Liver (tissue), 9 donors: ENCODE data around the gene ZNF148. TPM values are rescaled to one million over a fixed set of nuclear protein-coding genes. Genes with fewer than 3 reads are reported as not detected.

Source experiments
- DNase-seq: peaks from one replicate; pipeline ENCODE4 v3.0.0-alpha.2; 2017; ENCODE audit warnings: low spot score
- H3K27ac ChIP-seq, 2 donors: one replicate each; pipeline ENCODE4 v1.7.0; 2013; ENCODE audit warnings: inconsistent platforms in 2 of 2, low read length in 2 of 2, control low read depth in 1 of 2, low read depth in 1 of 2, mild to moderate bottlenecking in 1 of 2
- H3K27me3 ChIP-seq, 4 donors: one replicate each; pipeline versions ENCODE4 v1.6.1 to v1.7.0; 2013; ENCODE audit warnings: low read length in 3 of 4, inconsistent platforms in 1 of 4, mild to moderate bottlenecking in 1 of 4, moderate library complexity in 1 of 4; ENCODE audit not compliant: control insufficient read depth in 4 of 4, insufficient read depth in 4 of 4
- H3K36me3 ChIP-seq, 4 donors: one replicate each; pipeline versions ENCODE4 v1.6.1 to v1.7.0; 2013; ENCODE audit warnings: low read length in 3 of 4, mild to moderate bottlenecking in 3 of 4, low read depth in 1 of 4, moderate library complexity in 1 of 4; ENCODE audit not compliant: control insufficient read depth in 4 of 4, insufficient read depth in 3 of 4
- H3K4me1 ChIP-seq, 4 donors: one replicate each; pipeline versions ENCODE4 v1.6.1 to v1.7.0; 2013; ENCODE audit warnings: low read length in 3 of 4, mild to moderate bottlenecking in 3 of 4, moderate library complexity in 1 of 4; ENCODE audit not compliant: control insufficient read depth in 4 of 4, insufficient read depth in 4 of 4
- H3K4me3 ChIP-seq, 3 donors: one replicate each; pipeline versions ENCODE4 v1.6.1 to v1.7.0; 2013; ENCODE audit warnings: low read length in 3 of 3, control low read depth in 1 of 3, low read depth in 1 of 3, mild to moderate bottlenecking in 1 of 3
- H3K9ac ChIP-seq, 2 donors: one replicate each; pipeline ENCODE4 v1.7.0; 2013; ENCODE audit warnings: low read length in 2 of 2, mild to moderate bottlenecking in 2 of 2, moderate library complexity in 2 of 2, control low read depth in 1 of 2, low read depth in 1 of 2
- H3K9me3 ChIP-seq, 4 donors: one replicate each; pipeline versions ENCODE4 v1.6.1 to v1.7.0; 2013; ENCODE audit warnings: low read length in 3 of 4; ENCODE audit not compliant: control insufficient read depth in 4 of 4
- EGR1 ChIP-seq, 2 donors: IDR thresholded peaks; 2 replicates each; pipeline ENCODE4 v1.6.1; 2016 to 2018; ENCODE audit warnings: antibody characterized with exemption in 2 of 2, low read depth in 2 of 2
- FOXA1 ChIP-seq: IDR thresholded peaks from 2 replicates; pipeline ENCODE4 v1.6.1; 2016; ENCODE audit warnings: antibody characterized with exemption
- FOXA2 ChIP-seq: IDR thresholded peaks from 2 replicates; pipeline ENCODE4 v1.6.1; 2016; ENCODE audit warnings: antibody characterized with exemption
- GABPA ChIP-seq, 2 donors: IDR thresholded peaks in 1 of 2; conservative IDR thresholded peaks in 1 of 2; 2 replicates each; pipeline ENCODE4 v1.6.1; 2016; ENCODE audit warnings: antibody characterized with exemption in 2 of 2, mild to moderate bottlenecking in 1 of 2, moderate library complexity in 1 of 2
- HNF4A ChIP-seq, 2 donors: conservative IDR thresholded peaks; 2 replicates each; pipeline ENCODE4 v1.6.1; 2016; ENCODE audit warnings: antibody characterized with exemption in 2 of 2, mild to moderate bottlenecking in 2 of 2
- HNF4G ChIP-seq: IDR thresholded peaks from 2 replicates; pipeline ENCODE4 v1.6.1; 2016; ENCODE audit warnings: antibody characterized with exemption
- JUND ChIP-seq, 2 donors: IDR thresholded peaks; 2 replicates each; pipeline ENCODE4 v1.6.1; 2016; ENCODE audit warnings: antibody characterized with exemption in 2 of 2
- NR2F2 ChIP-seq: IDR thresholded peaks from 2 replicates; pipeline ENCODE4 v1.6.1; 2016; ENCODE audit warnings: antibody characterized with exemption
- RAD21 ChIP-seq, 2 donors: IDR thresholded peaks; 2 replicates each; pipeline ENCODE4 v1.6.1; 2016; ENCODE audit warnings: antibody characterized with exemption in 2 of 2, mild to moderate bottlenecking in 2 of 2
- RXRA ChIP-seq, 2 donors: IDR thresholded peaks; 2 replicates each; pipeline ENCODE4 v1.6.1; 2017 to 2018; ENCODE audit warnings: antibody characterized with exemption in 2 of 2, mild to moderate bottlenecking in 1 of 2
- SP1 ChIP-seq: IDR thresholded peaks from 2 replicates; pipeline ENCODE4 v1.6.1; 2018; ENCODE audit warnings: antibody characterized with exemption, mild to moderate bottlenecking
- TAF1 ChIP-seq: conservative IDR thresholded peaks from 2 replicates; pipeline ENCODE4 v1.6.1; 2016; ENCODE audit warnings: antibody characterized with exemption, mild to moderate bottlenecking
- YY1 ChIP-seq: IDR thresholded peaks from 2 replicates; pipeline ENCODE4 v1.6.1; 2016; ENCODE audit warnings: antibody characterized with exemption, mild to moderate bottlenecking
- WGBS: extraction: QIAGEN DNeasy Blood & Tissue Kit; methylation state at CpG from one replicate; pipeline ENCODE4 v1.1.7; 2013; 5-methylcytosine and 5-hydroxymethylcytosine counted together
- polyA plus RNA-seq, 2 donors: library from polyadenylated mRNA; stranded (reverse) in 1 of 2; unstranded in 1 of 2; fragments of 200-250 nt in 1 of 2; fragments of >200 nt in 1 of 2; fragmentation: Nextera tagmentation in 1 of 2; extraction: Ambion mirVana in 1 of 2; gene quantifications; one replicate each; pipeline versions ENCODE4 v1.2.1 to v1.2.3, GENCODE V29; 2013 to 2015
- total RNA-seq, 2 donors: library from RNA; depleted of rRNA; stranded (reverse); fragments of >200 nt; gene quantifications; one replicate each; pipeline ENCODE4 v1.2.3, GENCODE V29; 2014
- TF ChIP-seq, protein P1 (sequence below): IDR thresholded peaks from 2 replicates; pipeline ENCODE4 v1.6.1; 2016; ENCODE audit warnings: antibody characterized with exemption
- TF ChIP-seq, protein P2 (sequence below): IDR thresholded peaks from 2 replicates; pipeline ENCODE4 v1.6.1; 2016; ENCODE audit warnings: antibody characterized with exemption
- TF ChIP-seq, protein P3 (sequence below): fragments of 150-350 bp; IDR thresholded peaks from 2 replicates; pipeline ENCODE4 v1.5.1; 2017; ENCODE audit warnings: improper control_type of control experiment, low read depth, low read length; ENCODE audit not compliant: missing input control
- TF ChIP-seq, protein P4 (sequence below): IDR thresholded peaks from 2 replicates; pipeline ENCODE4 v1.6.1; 2016; ENCODE audit warnings: antibody characterized with exemption
- TF ChIP-seq, protein P5 (sequence below): IDR thresholded peaks from 2 replicates; pipeline ENCODE4 v1.6.1; 2016; ENCODE audit warnings: antibody characterized with exemption, mild to moderate bottlenecking
- donor health status: healthy.
- donor health status: healthy.
- donor health status: healthy.
- donor health status: healthy.
- donor health status: healthy.

ZNF148 gene
- total and polyA plus RNA-seq, 4 donors = 4.0 to 20.3 (median 17.1) TPM

DNA sequence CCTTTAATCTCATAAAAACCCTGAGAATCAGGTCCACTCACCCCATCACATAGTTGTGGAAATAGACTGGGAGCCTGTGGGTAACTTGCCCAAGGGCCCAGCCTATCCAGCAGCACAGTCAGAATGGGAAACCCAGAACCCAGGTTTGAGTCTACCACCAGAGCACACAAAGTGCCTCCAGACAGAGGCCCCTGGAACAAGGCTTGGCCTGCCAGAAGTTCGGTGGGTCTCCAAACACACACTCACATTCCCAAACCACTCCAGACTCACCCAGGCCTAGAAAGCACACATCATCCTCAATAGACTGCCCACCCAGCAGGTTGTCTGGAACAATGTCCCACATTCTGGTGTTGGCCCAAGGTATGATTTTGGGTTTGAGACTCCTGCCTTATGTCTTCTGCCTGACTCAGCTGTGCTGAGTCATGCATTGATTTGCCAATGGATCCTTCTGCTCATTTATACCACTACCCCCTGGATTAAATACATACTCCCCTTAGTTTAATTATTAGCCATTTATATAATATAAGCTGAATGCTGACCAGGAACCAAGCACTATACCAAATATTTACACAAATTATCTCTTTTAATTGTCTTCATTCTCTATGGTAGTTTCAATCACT lies 167.1 kb downstream of the ZNF148 start:
- Histone ChIP-seq H3K27ac (no peak overlapping the region), H3K4me3 (no peak overlapping the region), H3K27me3 (no peaks in the 10 kb centered on the region), H3K4me1 (peaks cover 2 to 9% (median 4%) of the 10 kb centered on the region in 4 donors), H3K9ac (no peak overlapping the region), H3K36me3 (no peaks in the 10 kb centered on the region), H3K9me3 (no peaks in the 10 kb centered on the region)
- WGBS = 98% methylated on average over 1 of the region's 1 CpG
- TF ChIP-seq JUND (IDR thresholded peaks at IDR 0.05) (no peak), TAF1 (no peak), YY1 (no peak), NR2F2 (no peak), SP1 (no peak), HNF4G (no peak), FOXA1 (no peak), HNF4A (conservative IDR thresholded peaks at IDR 0.05) (no peak), RXRA (IDR thresholded peaks at IDR 0.05) (no peak), RAD21 (IDR thresholded peaks at IDR 0.05) (no peak), FOXA2 (no peak), GABPA (IDR thresholded peaks at IDR 0.05 in 1 of 2, conservative IDR thresholded peaks at IDR 0.05 in 1 of 2) (no peak), EGR1 (IDR thresholded peaks at IDR 0.05; ENCODE audit: low read depth in 2 of 2) (no peak)
- TF ChIP-seq, protein P1, sequence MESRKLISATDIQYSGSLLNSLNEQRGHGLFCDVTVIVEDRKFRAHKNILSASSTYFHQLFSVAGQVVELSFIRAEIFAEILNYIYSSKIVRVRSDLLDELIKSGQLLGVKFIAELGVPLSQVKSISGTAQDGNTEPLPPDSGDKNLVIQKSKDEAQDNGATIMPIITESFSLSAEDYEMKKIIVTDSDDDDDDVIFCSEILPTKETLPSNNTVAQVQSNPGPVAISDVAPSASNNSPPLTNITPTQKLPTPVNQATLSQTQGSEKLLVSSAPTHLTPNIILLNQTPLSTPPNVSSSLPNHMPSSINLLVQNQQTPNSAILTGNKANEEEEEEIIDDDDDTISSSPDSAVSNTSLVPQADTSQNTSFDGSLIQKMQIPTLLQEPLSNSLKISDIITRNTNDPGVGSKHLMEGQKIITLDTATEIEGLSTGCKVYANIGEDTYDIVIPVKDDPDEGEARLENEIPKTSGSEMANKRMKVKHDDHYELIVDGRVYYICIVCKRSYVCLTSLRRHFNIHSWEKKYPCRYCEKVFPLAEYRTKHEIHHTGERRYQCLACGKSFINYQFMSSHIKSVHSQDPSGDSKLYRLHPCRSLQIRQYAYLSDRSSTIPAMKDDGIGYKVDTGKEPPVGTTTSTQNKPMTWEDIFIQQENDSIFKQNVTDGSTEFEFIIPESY = no peak
- TF ChIP-seq, protein P2, sequence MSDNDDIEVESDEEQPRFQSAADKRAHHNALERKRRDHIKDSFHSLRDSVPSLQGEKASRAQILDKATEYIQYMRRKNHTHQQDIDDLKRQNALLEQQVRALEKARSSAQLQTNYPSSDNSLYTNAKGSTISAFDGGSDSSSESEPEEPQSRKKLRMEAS = no peak
- TF ChIP-seq, protein P3, sequence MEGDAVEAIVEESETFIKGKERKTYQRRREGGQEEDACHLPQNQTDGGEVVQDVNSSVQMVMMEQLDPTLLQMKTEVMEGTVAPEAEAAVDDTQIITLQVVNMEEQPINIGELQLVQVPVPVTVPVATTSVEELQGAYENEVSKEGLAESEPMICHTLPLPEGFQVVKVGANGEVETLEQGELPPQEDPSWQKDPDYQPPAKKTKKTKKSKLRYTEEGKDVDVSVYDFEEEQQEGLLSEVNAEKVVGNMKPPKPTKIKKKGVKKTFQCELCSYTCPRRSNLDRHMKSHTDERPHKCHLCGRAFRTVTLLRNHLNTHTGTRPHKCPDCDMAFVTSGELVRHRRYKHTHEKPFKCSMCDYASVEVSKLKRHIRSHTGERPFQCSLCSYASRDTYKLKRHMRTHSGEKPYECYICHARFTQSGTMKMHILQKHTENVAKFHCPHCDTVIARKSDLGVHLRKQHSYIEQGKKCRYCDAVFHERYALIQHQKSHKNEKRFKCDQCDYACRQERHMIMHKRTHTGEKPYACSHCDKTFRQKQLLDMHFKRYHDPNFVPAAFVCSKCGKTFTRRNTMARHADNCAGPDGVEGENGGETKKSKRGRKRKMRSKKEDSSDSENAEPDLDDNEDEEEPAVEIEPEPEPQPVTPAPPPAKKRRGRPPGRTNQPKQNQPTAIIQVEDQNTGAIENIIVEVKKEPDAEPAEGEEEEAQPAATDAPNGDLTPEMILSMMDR = no peak
- TF ChIP-seq, protein P4, sequence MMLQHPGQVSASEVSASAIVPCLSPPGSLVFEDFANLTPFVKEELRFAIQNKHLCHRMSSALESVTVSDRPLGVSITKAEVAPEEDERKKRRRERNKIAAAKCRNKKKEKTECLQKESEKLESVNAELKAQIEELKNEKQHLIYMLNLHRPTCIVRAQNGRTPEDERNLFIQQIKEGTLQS = no peak
- TF ChIP-seq, protein P5, sequence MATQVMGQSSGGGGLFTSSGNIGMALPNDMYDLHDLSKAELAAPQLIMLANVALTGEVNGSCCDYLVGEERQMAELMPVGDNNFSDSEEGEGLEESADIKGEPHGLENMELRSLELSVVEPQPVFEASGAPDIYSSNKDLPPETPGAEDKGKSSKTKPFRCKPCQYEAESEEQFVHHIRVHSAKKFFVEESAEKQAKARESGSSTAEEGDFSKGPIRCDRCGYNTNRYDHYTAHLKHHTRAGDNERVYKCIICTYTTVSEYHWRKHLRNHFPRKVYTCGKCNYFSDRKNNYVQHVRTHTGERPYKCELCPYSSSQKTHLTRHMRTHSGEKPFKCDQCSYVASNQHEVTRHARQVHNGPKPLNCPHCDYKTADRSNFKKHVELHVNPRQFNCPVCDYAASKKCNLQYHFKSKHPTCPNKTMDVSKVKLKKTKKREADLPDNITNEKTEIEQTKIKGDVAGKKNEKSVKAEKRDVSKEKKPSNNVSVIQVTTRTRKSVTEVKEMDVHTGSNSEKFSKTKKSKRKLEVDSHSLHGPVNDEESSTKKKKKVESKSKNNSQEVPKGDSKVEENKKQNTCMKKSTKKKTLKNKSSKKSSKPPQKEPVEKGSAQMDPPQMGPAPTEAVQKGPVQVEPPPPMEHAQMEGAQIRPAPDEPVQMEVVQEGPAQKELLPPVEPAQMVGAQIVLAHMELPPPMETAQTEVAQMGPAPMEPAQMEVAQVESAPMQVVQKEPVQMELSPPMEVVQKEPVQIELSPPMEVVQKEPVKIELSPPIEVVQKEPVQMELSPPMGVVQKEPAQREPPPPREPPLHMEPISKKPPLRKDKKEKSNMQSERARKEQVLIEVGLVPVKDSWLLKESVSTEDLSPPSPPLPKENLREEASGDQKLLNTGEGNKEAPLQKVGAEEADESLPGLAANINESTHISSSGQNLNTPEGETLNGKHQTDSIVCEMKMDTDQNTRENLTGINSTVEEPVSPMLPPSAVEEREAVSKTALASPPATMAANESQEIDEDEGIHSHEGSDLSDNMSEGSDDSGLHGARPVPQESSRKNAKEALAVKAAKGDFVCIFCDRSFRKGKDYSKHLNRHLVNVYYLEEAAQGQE = no peak
- DNase-seq = no peak
